ENCODE results near the gene RNF187. TPM values are rescaled to one million over a fixed set of nuclear protein-coding genes. Genes with fewer than 3 reads are reported as not detected.

Gene RNF187
- total and polyA plus RNA-seq, 4 donors: 58.9 to 242 (median 153) TPM

- Histone ChIP-seq H3K4me3 (ENCODE audit: low read depth, low read length) (no peak overlapping the region), H3K9me3 (ENCODE audit: control insufficient read depth, insufficient read depth, low read length) (no peaks in the 10 kb centered on the region), H3K27me3 (ENCODE audit: control insufficient read depth, insufficient read depth, low read length) (peaks cover 10% of the 10 kb centered on the region), H3K27ac (ENCODE audit: low read depth, low read length) (no peak overlapping the region), H3K4me1 (ENCODE audit: control insufficient read depth, insufficient read depth, low read length) (no peaks in the 10 kb centered on the region), H3K36me3 (ENCODE audit: control insufficient read depth, insufficient read depth, low read length) (no peaks in the 10 kb centered on the region)
- WGBS (ENCODE audit: insufficient coverage): 65% methylated on average over 7 of the region's 14 CpGs
- DNase-seq (ENCODE audit: low read depth in 4 of 6, low spot score in 6 of 6): no peak
These were observed 26.2 kb downstream of the RNF187 start for GRCh38 chr1:228513236-228513900.

GRCh38 chr1:228514421-228514820, 27.2 kb downstream of the RNF187 start:
- Histone ChIP-seq H3K4me3 (ENCODE audit: low read depth, low read length) (no peak overlapping the region), H3K27me3 (ENCODE audit: control insufficient read depth, insufficient read depth, low read length) (peaks cover 10% of the 10 kb centered on the region), H3K27ac (ENCODE audit: low read depth, low read length) (no peak overlapping the region), H3K36me3 (ENCODE audit: control insufficient read depth, insufficient read depth, low read length) (no peaks in the 10 kb centered on the region), H3K4me1 (ENCODE audit: control insufficient read depth, insufficient read depth, low read length) (no peaks in the 10 kb centered on the region), H3K9me3 (ENCODE audit: control insufficient read depth, insufficient read depth, low read length) (no peaks in the 10 kb centered on the region)
- no peak for DNase-seq (ENCODE audit: low read depth in 4 of 6, low spot score in 6 of 6)
- WGBS (ENCODE audit: insufficient coverage): 90% methylated on average over 7 of the region's 7 CpGs

GRCh38 chr1:228515200-228515834, 28.1 kb downstream of the RNF187 start:
- Histone ChIP-seq H3K4me1 (ENCODE audit: control insufficient read depth, insufficient read depth, low read length) (no peaks in the 10 kb centered on the region), H3K36me3 (ENCODE audit: control insufficient read depth, insufficient read depth, low read length) (no peaks in the 10 kb centered on the region), H3K9me3 (ENCODE audit: control insufficient read depth, insufficient read depth, low read length) (no peaks in the 10 kb centered on the region), H3K27me3 (ENCODE audit: control insufficient read depth, insufficient read depth, low read length) (peaks cover 6% of the 10 kb centered on the region), H3K4me3 (ENCODE audit: low read depth, low read length) (no peak overlapping the region), H3K27ac (ENCODE audit: low read depth, low read length) (no peak overlapping the region)
- no CpG with 5 or more reads among the region's 2 CpGs for WGBS (ENCODE audit: insufficient coverage)
- peak in 4 of 6 donors; percentile 22 to 81 (median 54) for DNase-seq (ENCODE audit: low read depth in 4 of 6, low spot score in 6 of 6)

- no peak for DNase-seq (ENCODE audit: low read depth in 4 of 6, low spot score in 6 of 6)
- no peaks in the 10 kb centered on the region for H3K9me3 ChIP-seq (ENCODE audit: control insufficient read depth, insufficient read depth, low read length)
- H3K4me3 ChIP-seq (ENCODE audit: low read depth, low read length): no peak overlapping the region
- H3K4me1 ChIP-seq (ENCODE audit: control insufficient read depth, insufficient read depth, low read length): no peaks in the 10 kb centered on the region
- peaks cover 6% of the 10 kb centered on the region for H3K27me3 ChIP-seq (ENCODE audit: control insufficient read depth, insufficient read depth, low read length)
- 75% methylated on average over 1 of the region's 2 CpGs for WGBS (ENCODE audit: insufficient coverage)
- no peaks in the 10 kb centered on the region for H3K36me3 ChIP-seq (ENCODE audit: control insufficient read depth, insufficient read depth, low read length)
- H3K27ac ChIP-seq (ENCODE audit: low read depth, low read length): no peak overlapping the region
These were observed 30.5 kb downstream of the RNF187 start for GRCh38 chr1:228517655-228518054.

GRCh38 chr1:228527596-228527995, 40.4 kb downstream of the RNF187 start:
- Histone ChIP-seq H3K27ac (ENCODE audit: low read depth, low read length) (no peak overlapping the region), H3K27me3 (ENCODE audit: control insufficient read depth, insufficient read depth, low read length) (no peaks in the 10 kb centered on the region), H3K36me3 (ENCODE audit: control insufficient read depth, insufficient read depth, low read length) (no peaks in the 10 kb centered on the region), H3K9me3 (ENCODE audit: control insufficient read depth, insufficient read depth, low read length) (no peaks in the 10 kb centered on the region), H3K4me3 (ENCODE audit: low read depth, low read length) (no peak overlapping the region), H3K4me1 (ENCODE audit: control insufficient read depth, insufficient read depth, low read length) (no peaks in the 10 kb centered on the region)
- 42% methylated on average over 1 of the region's 5 CpGs for WGBS (ENCODE audit: insufficient coverage)
- no peak for DNase-seq (ENCODE audit: low read depth in 4 of 6, low spot score in 6 of 6)

GRCh38 chr1:228528612-228529011, 41.4 kb downstream of the RNF187 start:
- Histone ChIP-seq H3K9me3 (ENCODE audit: control insufficient read depth, insufficient read depth, low read length) (no peaks in the 10 kb centered on the region), H3K4me3 (ENCODE audit: low read depth, low read length) (no peak overlapping the region), H3K36me3 (ENCODE audit: control insufficient read depth, insufficient read depth, low read length) (no peaks in the 10 kb centered on the region), H3K27me3 (ENCODE audit: control insufficient read depth, insufficient read depth, low read length) (no peaks in the 10 kb centered on the region), H3K27ac (ENCODE audit: low read depth, low read length) (no peak overlapping the region), H3K4me1 (ENCODE audit: control insufficient read depth, insufficient read depth, low read length) (no peaks in the 10 kb centered on the region)
- 50% methylated on average over 1 of the region's 2 CpGs for whole genome bisulfite sequencing (ENCODE audit: insufficient coverage)
- DNase-seq (ENCODE audit: low read depth in 4 of 6, low spot score in 6 of 6): no peak

- Histone ChIP-seq H3K9me3 (ENCODE audit: control insufficient read depth, insufficient read depth, low read length) (peaks cover 2% of the 10 kb centered on the region), H3K27me3 (ENCODE audit: control insufficient read depth, insufficient read depth, low read length) (no peaks in the 10 kb centered on the region), H3K4me1 (ENCODE audit: control insufficient read depth, insufficient read depth, low read length) (no peaks in the 10 kb centered on the region), H3K4me3 (ENCODE audit: low read depth, low read length) (no peak overlapping the region), H3K36me3 (ENCODE audit: control insufficient read depth, insufficient read depth, low read length) (no peaks in the 10 kb centered on the region), H3K27ac (ENCODE audit: low read depth, low read length) (no peak overlapping the region)
- DNase-seq (ENCODE audit: low read depth in 4 of 6, low spot score in 6 of 6): no peak
- WGBS (ENCODE audit: insufficient coverage): 88% methylated on average over 2 of the region's 3 CpGs
These were observed 43.0 kb downstream of the RNF187 start for GRCh38 chr1:228530086-228530758.

GRCh38 chr1:228530951-228531731, 44.0 kb downstream of the RNF187 start:
- no peak overlapping the region for H3K4me3 ChIP-seq (ENCODE audit: low read depth, low read length)
- DNase-seq (ENCODE audit: low read depth in 4 of 6, low spot score in 6 of 6): no peak
- H3K4me1 ChIP-seq (ENCODE audit: control insufficient read depth, insufficient read depth, low read length): no peaks in the 10 kb centered on the region
- 67% methylated on average over 4 of the region's 5 CpGs for WGBS (ENCODE audit: insufficient coverage)
- no peaks in the 10 kb centered on the region for H3K27me3 ChIP-seq (ENCODE audit: control insufficient read depth, insufficient read depth, low read length)
- peaks cover 2% of the 10 kb centered on the region for H3K9me3 ChIP-seq (ENCODE audit: control insufficient read depth, insufficient read depth, low read length)
- no peak overlapping the region for H3K27ac ChIP-seq (ENCODE audit: low read depth, low read length)
- no peaks in the 10 kb centered on the region for H3K36me3 ChIP-seq (ENCODE audit: control insufficient read depth, insufficient read depth, low read length)

- Histone ChIP-seq H3K36me3 (ENCODE audit: control insufficient read depth, insufficient read depth, low read length) (no peaks in the 10 kb centered on the region), H3K9me3 (ENCODE audit: control insufficient read depth, insufficient read depth, low read length) (peaks cover 5% of the 10 kb centered on the region), H3K4me3 (ENCODE audit: low read depth, low read length) (no peak overlapping the region), H3K27ac (ENCODE audit: low read depth, low read length) (no peak overlapping the region), H3K27me3 (ENCODE audit: control insufficient read depth, insufficient read depth, low read length) (no peaks in the 10 kb centered on the region), H3K4me1 (ENCODE audit: control insufficient read depth, insufficient read depth, low read length) (no peaks in the 10 kb centered on the region)
- WGBS (ENCODE audit: insufficient coverage): 63% methylated on average over 2 of the region's 3 CpGs
- no peak for DNase-seq (ENCODE audit: low read depth in 4 of 6, low spot score in 6 of 6)
These were observed 51.6 kb downstream of the RNF187 start for GRCh38 chr1:228538831-228539230.

Measured in spinal cord (tissue), 10 donors.